Activated CD8-positive, alpha-beta memory T cell treated with anti-CD3 and anti-CD28 coated beads for 4 hours (primary cell): ENCODE data around the gene FEV.
"Not testable (repeated sequence)": the region's sequence is repeated elsewhere in the genome, so short reads cannot be mapped to it uniquely, and the experiment has no call there.

Experiments used
- DNase-seq, 2 donors: peaks; one replicate each; pipeline ENCODE4 v3.0.0-alpha.2; 2020; ENCODE audit warnings: low read depth in 2 of 2

Gene FEV

GRCh38 chr2:218944759-218945404 lies 40.1 kb downstream of the FEV start:
- no peak for DNase-seq

GRCh38 chr2:218931751-218932150 lies 53.2 kb downstream of the FEV start:
- DNase-seq, result not testable (repeated sequence)
